Smooth muscle cell (in vitro differentiated cells): ENCODE data around the gene NUDT19. TPM values are rescaled to one million over a fixed set of nuclear protein-coding genes. Genes with fewer than 3 reads are reported as not detected.
A peak's percentile ranks its signal among the peaks of the same experiment; 100 is the strongest.
"Not testable (repeated sequence)": the region's sequence is repeated elsewhere in the genome, so short reads cannot be mapped to it uniquely, and the experiment has no call there.

Experiments
- DNase-seq: peaks from one replicate; lab custom pipeline; 2025; ENCODE audit not compliant: unreplicated experiment; lab: John Stamatoyannopoulos, UW
- H2AFZ ChIP-seq: fragments of 200-600 bp; sonication (generic); 2 replicates; pipeline ENCODE4 v1.6.0; 2016; ENCODE audit warnings: antibody characterized with exemption, low read depth, mild to moderate bottlenecking
- H3F3A ChIP-seq: fragments of 200-600 bp; sonication (generic); 2 replicates; pipeline ENCODE4 v1.6.0; 2017; ENCODE audit warnings: antibody characterized with exemption, low read depth
- H3K27ac ChIP-seq: fragments of 200-600 bp; sonication (generic); 2 replicates; pipeline ENCODE4 v1.5.1; 2016; ENCODE audit warnings: low read depth, mild to moderate bottlenecking
- H3K27me3 ChIP-seq: fragments of 200-600 bp; sonication (generic); 2 replicates; pipeline ENCODE4 v1.6.1; 2016; ENCODE audit warnings: low read depth, mild to moderate bottlenecking
- H3K36me3 ChIP-seq: fragments of 200-600 bp; sonication (generic); 2 replicates; pipeline ENCODE4 v1.5.1; 2016; ENCODE audit warnings: low read depth
- H3K4me1 ChIP-seq: fragments of 200-600 bp; sonication (generic); 2 replicates; pipeline ENCODE4 v1.5.1; 2016; ENCODE audit warnings: low read depth
- H3K4me2 ChIP-seq: fragments of 200-600 bp; sonication (generic); 2 replicates; pipeline ENCODE4 v1.6.0; 2016; ENCODE audit warnings: mild to moderate bottlenecking
- H3K4me3 ChIP-seq: fragments of 200-600 bp; sonication (generic); 2 replicates; pipeline ENCODE4 v1.5.1; 2016; ENCODE audit warnings: mild to moderate bottlenecking
- H3K79me2 ChIP-seq: fragments of 200-600 bp; sonication (generic); 2 replicates; pipeline ENCODE4 v1.6.0; 2016; ENCODE audit warnings: low read depth, mild to moderate bottlenecking
- H3K9ac ChIP-seq: fragments of 200-600 bp; sonication (generic); 2 replicates; pipeline ENCODE4 v1.6.0; 2016; ENCODE audit warnings: low read depth
- H3K9me3 ChIP-seq: fragments of 200-600 bp; sonication (generic); replicated peaks from 2 replicates; pipeline ENCODE4 v1.5.1; 2016; ENCODE audit warnings: low read depth
- H4K20me1 ChIP-seq: fragments of 200-600 bp; sonication (generic); 2 replicates; pipeline ENCODE4 v1.6.0; 2016; ENCODE audit warnings: low read depth
- CTCF ChIP-seq: fragments of 200-600 bp; sonication (generic); IDR thresholded peaks from 2 replicates; pipeline ENCODE4 v1.5.1; 2017; ENCODE audit warnings: borderline replicate concordance, mild to moderate bottlenecking, antibody characterized with exemption; ENCODE audit not compliant: insufficient read depth, poor library complexity, severe bottlenecking
- WGBS: methylation state at CpG from one replicate; pipeline ENCODE4 v1.1.7; 2016; ENCODE audit warnings: low lambda C conversion rate; 5-methylcytosine and 5-hydroxymethylcytosine counted together
- polyA plus RNA-seq: library from polyadenylated mRNA; unstranded; fragments of >200 nt; fragmentation: Nextera tagmentation; extraction: Ambion mirVana; gene quantifications from 2 replicates; pipeline ENCODE4 v1.2.1, GENCODE V29; 2016
- total RNA-seq: library from RNA; depleted of rRNA; stranded (reverse); fragments of >200 nt; gene quantifications from 2 replicates; pipeline ENCODE4 v1.2.3, GENCODE V29; 2014

Gene NUDT19
- total and polyA plus RNA-seq, 2 experiments from 2014 or later, result 2.2 to 3.5 TPM

- no peak overlapping the region for H3K4me2 ChIP-seq
- H3K36me3 ChIP-seq, result no peaks in the 10 kb centered on the region
- WGBS, result 91% methylated on average over 18 of the region's 18 CpGs
- H3K27me3 ChIP-seq, result peaks cover 6% of the 10 kb centered on the region
- no peaks in the 10 kb centered on the region for H3K4me1 ChIP-seq
- no peaks in the 10 kb centered on the region for H4K20me1 ChIP-seq
- no peaks in the 10 kb centered on the region for H3K9me3 ChIP-seq
- H3F3A ChIP-seq, result no peaks in the 10 kb centered on the region
- H3K9ac ChIP-seq, result no peak overlapping the region
- no peak overlapping the region for H3K27ac ChIP-seq
- H3K79me2 ChIP-seq, result no peaks in the 10 kb centered on the region
- no peak for TF ChIP-seq CTCF
- H3K4me3 ChIP-seq, result no peak overlapping the region
- H2AFZ ChIP-seq, result no peak overlapping the region
- DNase-seq, result no peak
These were observed 53.1 kb downstream of the NUDT19 start for GRCh38 chr19:32744555-32745325.

- not testable (repeated sequence) for H3K9ac ChIP-seq, H3K27ac ChIP-seq, DNase-seq, H4K20me1 ChIP-seq, H3K79me2 ChIP-seq, H3K27me3 ChIP-seq, H3K9me3 ChIP-seq, H3K4me1 ChIP-seq, H2AFZ ChIP-seq, H3K36me3 ChIP-seq, H3F3A ChIP-seq, H3K4me3 ChIP-seq, H3K4me2 ChIP-seq
- 24% methylated on average over 2 of the region's 2 CpGs for WGBS
These were observed 54.1 kb downstream of the NUDT19 start for GRCh38 chr19:32745594-32746251.

- H3K4me1 ChIP-seq, H3K9ac ChIP-seq, H2AFZ ChIP-seq, H3K4me3 ChIP-seq, H3K27me3 ChIP-seq, H4K20me1 ChIP-seq, H3K36me3 ChIP-seq, H3K79me2 ChIP-seq, H3K4me2 ChIP-seq, DNase-seq, H3F3A ChIP-seq, H3K9me3 ChIP-seq: not testable (repeated sequence)
- H3K27ac ChIP-seq, result peak overlapping the region; percentile 57
- WGBS, result 19% methylated on average over 2 of the region's 2 CpGs
These were observed 55.1 kb downstream of the NUDT19 start for GRCh38 chr19:32746631-32747196.

GRCh38 chr19:32748497-32748896, 56.9 kb downstream of the NUDT19 start:
- 85% methylated on average over 5 of the region's 5 CpGs for WGBS
- H3K27me3 ChIP-seq, result no peaks in the 10 kb centered on the region

More at GRCh38 chr19:32748497-32748896, 56.9 kb downstream of the NUDT19 start:
- no peak overlapping the region for H3K27ac ChIP-seq
- H3K79me2 ChIP-seq, result no peaks in the 10 kb centered on the region
- H3K36me3 ChIP-seq, result no peaks in the 10 kb centered on the region
- no peak overlapping the region for H2AFZ ChIP-seq
- no peaks in the 10 kb centered on the region for H3K4me1 ChIP-seq
- H3F3A ChIP-seq, result no peaks in the 10 kb centered on the region
- DNase-seq, result no peak
- no peak overlapping the region for H3K9ac ChIP-seq
- no peak overlapping the region for H3K4me3 ChIP-seq
- H4K20me1 ChIP-seq, result no peaks in the 10 kb centered on the region
- no peak overlapping the region for H3K4me2 ChIP-seq
- no peak for TF ChIP-seq CTCF
- H3K9me3 ChIP-seq, result no peaks in the 10 kb centered on the region
